ENCODE measurements around the gene LFNG. TPM values are rescaled to one million over a fixed set of nuclear protein-coding genes. Genes with fewer than 3 reads are reported as not detected.

Gene LFNG
- total and polyA plus RNA-seq, 4 donors: 11.5 to 47.6 (median 23.7) TPM

- Histone ChIP-seq H3K4me1 (ENCODE audit: control insufficient read depth in 5 of 5, insufficient read depth in 5 of 5, low read length in 5 of 5) (no peaks in the 10 kb centered on the region), H3K4me3 (no peak overlapping the region), H3K27me3 (ENCODE audit: control insufficient read depth in 3 of 3, insufficient read depth in 3 of 3, low read length in 2 of 3) (no peaks in the 10 kb centered on the region), H3K9me3 (ENCODE audit: control insufficient read depth in 4 of 4, insufficient read depth in 3 of 4, low read length in 3 of 4) (peaks cover 0 to 2% (median 0%) of the 10 kb centered on the region in 4 donors), H3K27ac (ENCODE audit: low read depth in 1 of 2, low read length in 1 of 2) (no peak overlapping the region), H3K9ac (ENCODE audit: insufficient read depth in 1 of 2, low read length in 2 of 2) (no peak overlapping the region), H3K36me3 (ENCODE audit: control insufficient read depth in 4 of 4, insufficient read depth in 4 of 4, low read length in 4 of 4) (peaks cover 3 to 76% (median 27%) of the 10 kb centered on the region in 4 donors)
- ATAC-seq (ENCODE audit: insufficient read depth, low FRiP score): no peak
- no peak for DNase-seq
- TF ChIP-seq, protein P1, sequence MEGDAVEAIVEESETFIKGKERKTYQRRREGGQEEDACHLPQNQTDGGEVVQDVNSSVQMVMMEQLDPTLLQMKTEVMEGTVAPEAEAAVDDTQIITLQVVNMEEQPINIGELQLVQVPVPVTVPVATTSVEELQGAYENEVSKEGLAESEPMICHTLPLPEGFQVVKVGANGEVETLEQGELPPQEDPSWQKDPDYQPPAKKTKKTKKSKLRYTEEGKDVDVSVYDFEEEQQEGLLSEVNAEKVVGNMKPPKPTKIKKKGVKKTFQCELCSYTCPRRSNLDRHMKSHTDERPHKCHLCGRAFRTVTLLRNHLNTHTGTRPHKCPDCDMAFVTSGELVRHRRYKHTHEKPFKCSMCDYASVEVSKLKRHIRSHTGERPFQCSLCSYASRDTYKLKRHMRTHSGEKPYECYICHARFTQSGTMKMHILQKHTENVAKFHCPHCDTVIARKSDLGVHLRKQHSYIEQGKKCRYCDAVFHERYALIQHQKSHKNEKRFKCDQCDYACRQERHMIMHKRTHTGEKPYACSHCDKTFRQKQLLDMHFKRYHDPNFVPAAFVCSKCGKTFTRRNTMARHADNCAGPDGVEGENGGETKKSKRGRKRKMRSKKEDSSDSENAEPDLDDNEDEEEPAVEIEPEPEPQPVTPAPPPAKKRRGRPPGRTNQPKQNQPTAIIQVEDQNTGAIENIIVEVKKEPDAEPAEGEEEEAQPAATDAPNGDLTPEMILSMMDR (IDR thresholded peaks at IDR 0.05; ENCODE audit: control extremely low read depth, extremely low read depth): no peak
- 93 to 94% methylated on average over 24 to 25 of the region's 25 CpGs for WGBS, 2 donors
Observed at GRCh38 chr7:2542011-2542915, 22.7 kb downstream of the LFNG start.

- Histone ChIP-seq H3K36me3 (ENCODE audit: control insufficient read depth in 4 of 4, insufficient read depth in 4 of 4, low read length in 4 of 4) (peaks cover 3 to 74% (median 29%) of the 10 kb centered on the region in 4 donors), H3K9me3 (ENCODE audit: control insufficient read depth in 4 of 4, insufficient read depth in 3 of 4, low read length in 3 of 4) (peaks cover 0 to 2% (median 0%) of the 10 kb centered on the region in 4 donors), H3K9ac (ENCODE audit: insufficient read depth in 1 of 2, low read length in 2 of 2) (no peak overlapping the region), H3K27ac (ENCODE audit: low read depth in 1 of 2, low read length in 1 of 2) (no peak overlapping the region), H3K4me1 (ENCODE audit: control insufficient read depth in 5 of 5, insufficient read depth in 5 of 5, low read length in 5 of 5) (no peaks in the 10 kb centered on the region), H3K4me3 (no peak overlapping the region), H3K27me3 (ENCODE audit: control insufficient read depth in 3 of 3, insufficient read depth in 3 of 3, low read length in 2 of 3) (no peaks in the 10 kb centered on the region)
- TF ChIP-seq, protein P1 (IDR thresholded peaks at IDR 0.05; ENCODE audit: control extremely low read depth, extremely low read depth): no peak
- ATAC-seq (ENCODE audit: insufficient read depth, low FRiP score) (no peak), DNase-seq (no peak)
- WGBS, 2 donors: 95% methylated on average over 53 of the region's 53 CpGs
Observed at GRCh38 chr7:2542916-2543871, 23.6 kb downstream of the LFNG start.

DNA sequence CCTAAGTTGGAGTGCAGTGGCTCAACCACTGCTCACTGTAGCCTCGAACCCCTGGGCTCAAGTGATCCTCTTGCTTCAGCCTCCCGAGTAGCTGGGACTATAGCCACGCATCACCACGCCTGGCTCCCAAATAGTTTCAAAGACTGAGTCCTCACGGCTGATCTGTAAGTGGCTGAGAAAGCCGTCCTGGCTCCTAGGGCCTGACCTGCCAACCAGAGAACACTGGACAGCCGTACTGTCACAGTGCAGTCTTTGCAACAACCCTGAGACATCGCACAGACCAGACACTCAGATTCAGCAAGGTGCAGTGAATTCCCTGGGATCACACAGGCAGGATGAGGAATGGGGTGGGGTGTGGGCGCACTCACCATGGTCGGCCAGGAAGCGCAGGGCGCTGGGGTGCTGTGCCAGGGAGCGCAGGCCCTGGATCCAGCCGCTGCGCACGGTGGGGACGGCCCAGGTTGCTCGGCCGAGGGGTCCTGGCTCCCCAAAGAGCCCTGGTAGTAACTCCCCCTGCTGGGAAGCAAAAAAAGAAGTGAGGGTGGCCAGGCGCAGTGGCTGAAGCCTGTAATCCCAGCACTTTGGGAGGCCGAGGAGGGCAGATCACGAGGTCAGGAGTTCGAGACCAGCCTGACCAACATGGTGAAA is 25.1 kb downstream of the LFNG start:
- Histone ChIP-seq H3K9me3 (ENCODE audit: control insufficient read depth in 4 of 4, insufficient read depth in 3 of 4, low read length in 3 of 4) (no peaks in the 10 kb centered on the region), H3K27ac (ENCODE audit: low read depth in 1 of 2, low read length in 1 of 2) (no peak overlapping the region), H3K9ac (ENCODE audit: insufficient read depth in 1 of 2, low read length in 2 of 2) (no peak overlapping the region), H3K27me3 (ENCODE audit: control insufficient read depth in 3 of 3, insufficient read depth in 3 of 3, low read length in 2 of 3) (no peaks in the 10 kb centered on the region), H3K36me3 (ENCODE audit: control insufficient read depth in 4 of 4, insufficient read depth in 4 of 4, low read length in 4 of 4) (peaks cover 0 to 63% (median 21%) of the 10 kb centered on the region in 4 donors), H3K4me3 (no peak overlapping the region), H3K4me1 (ENCODE audit: control insufficient read depth in 5 of 5, insufficient read depth in 5 of 5, low read length in 5 of 5) (no peaks in the 10 kb centered on the region)
- no peak for DNase-seq
- whole genome bisulfite sequencing, 2 donors: 95 to 98% methylated on average over 23 of the region's 23 CpGs
- TF ChIP-seq, protein P1 (IDR thresholded peaks at IDR 0.05; ENCODE audit: control extremely low read depth, extremely low read depth): no peak
- ATAC-seq (ENCODE audit: insufficient read depth, low FRiP score): no peak

All from lung (tissue), 12 donors.